ENCODE results near the gene KRT4. TPM values are rescaled to one million over a fixed set of nuclear protein-coding genes. Genes with fewer than 3 reads are reported as not detected.

KRT4 gene
- total RNA-seq, 4 donors from 2014 or later, result 3.5 to 227 (median 10.8) TPM

GRCh38 chr12:52844386-52844785 is 30.5 kb upstream of the KRT4 start:
- no peak overlapping the region for H3K4me3 ChIP-seq
- no peaks in the 10 kb centered on the region for H3K9me3 ChIP-seq
- H3K4me1 ChIP-seq, result no peaks in the 10 kb centered on the region
- TF ChIP-seq CTCF (IDR thresholded peaks at IDR 0.05) (no peak), EP300 (IDR thresholded peaks at IDR 0.05) (no peak), POLR2AphosphoS5 (IDR thresholded peaks at IDR 0.05) (no peak), POLR2A (IDR thresholded peaks at IDR 0.05) (no peak)
- H3K36me3 ChIP-seq, result no peaks in the 10 kb centered on the region
- no peak for ATAC-seq
- peaks cover 5% of the 10 kb centered on the region for H3K27me3 ChIP-seq
- 91% methylated on average over 4 of the region's 11 CpGs; no CpG with 5 or more reads in 1 of the 2 donors for WGBS, 2 donors (ENCODE audit: low coverage in 1 of 2)
- no peak overlapping the region for H3K27ac ChIP-seq

- H3K9me3 ChIP-seq, result no peaks in the 10 kb centered on the region
- H3K4me3 ChIP-seq, result no peak overlapping the region
- no peaks in the 10 kb centered on the region for H3K36me3 ChIP-seq
- H3K4me1 ChIP-seq, result no peaks in the 10 kb centered on the region
- TF ChIP-seq POLR2A (IDR thresholded peaks at IDR 0.05), result no peak
- no peak for TF ChIP-seq EP300 (IDR thresholded peaks at IDR 0.05)
- TF ChIP-seq CTCF (IDR thresholded peaks at IDR 0.05), result no peak
- no peak for TF ChIP-seq POLR2AphosphoS5 (IDR thresholded peaks at IDR 0.05)
- H3K27ac ChIP-seq, result no peak overlapping the region
- WGBS, 2 donors (ENCODE audit: low coverage in 1 of 2), result 68 to 69% methylated on average over 4 to 10 of the region's 18 CpGs
- ATAC-seq, result no peak
- peaks cover 44% of the 10 kb centered on the region for H3K27me3 ChIP-seq
Observed at GRCh38 chr12:52839436-52840105, 25.7 kb upstream of the KRT4 start.

- ATAC-seq, result no peak
- no peak for TF ChIP-seq CTCF (IDR thresholded peaks at IDR 0.05)
- no peak for TF ChIP-seq POLR2A (IDR thresholded peaks at IDR 0.05)
- TF ChIP-seq POLR2AphosphoS5 (IDR thresholded peaks at IDR 0.05), result no peak
- TF ChIP-seq EP300 (IDR thresholded peaks at IDR 0.05), result no peak
Observed at GRCh38 chr12:52838609-52839435, 24.9 kb upstream of the KRT4 start.

GRCh38 chr12:52837781-52838608 is 24.1 kb upstream of the KRT4 start:
- no peaks in the 10 kb centered on the region for H3K9me3 ChIP-seq
- H3K4me3 ChIP-seq, result no peak overlapping the region
- peaks cover 51% of the 10 kb centered on the region for H3K27me3 ChIP-seq
- ATAC-seq, result no peak
- TF ChIP-seq POLR2AphosphoS5 (IDR thresholded peaks at IDR 0.05) (no peak), POLR2A (IDR thresholded peaks at IDR 0.05) (no peak), CTCF (IDR thresholded peaks at IDR 0.05) (no peak), EP300 (IDR thresholded peaks at IDR 0.05) (no peak)
- no peak overlapping the region for H3K27ac ChIP-seq
- H3K36me3 ChIP-seq, result no peaks in the 10 kb centered on the region
- 74 to 80% methylated on average over 2 to 3 of the region's 6 CpGs for WGBS, 2 donors (ENCODE audit: low coverage in 1 of 2)
- H3K4me1 ChIP-seq, result no peaks in the 10 kb centered on the region

More at GRCh38 chr12:52838609-52839435, 24.9 kb upstream of the KRT4 start:
- Histone ChIP-seq H3K4me1 (no peaks in the 10 kb centered on the region), H3K9me3 (no peaks in the 10 kb centered on the region), H3K4me3 (no peak overlapping the region), H3K36me3 (no peaks in the 10 kb centered on the region), H3K27me3 (peaks cover 51% of the 10 kb centered on the region), H3K27ac (no peak overlapping the region)
- WGBS, 2 donors (ENCODE audit: low coverage in 1 of 2), result 52 to 67% methylated on average over 3 to 6 of the region's 14 CpGs

Data from gastroesophageal sphincter (tissue), 4 donors.